Neural cell (in vitro differentiated cells): ENCODE results near the gene TSPAN7. TPM values are rescaled to one million over a fixed set of nuclear protein-coding genes. Genes with fewer than 3 reads are reported as not detected.

Source experiments
- H2AFZ ChIP-seq: fragments of 200-600, 300-800 bp; sonication (generic), shearing (Covaris generic); 2 replicates; pipeline ENCODE4 v1.6.0; 2014; ENCODE audit warnings: low read depth, mild to moderate bottlenecking, antibody characterized with exemption, low read length, moderate library complexity
- H3F3A ChIP-seq: fragments of 200-600 bp; shearing (Covaris generic); 2 replicates; pipeline ENCODE4 v1.6.1; 2016; ENCODE audit warnings: mild to moderate bottlenecking, moderate library complexity, mixed read lengths, antibody characterized with exemption, low read length; ENCODE audit not compliant: insufficient read depth, poor library complexity, severe bottlenecking
- H3K27ac ChIP-seq: fragments of 200-600, 300-800 bp; sonication (generic), shearing (Covaris generic); 2 replicates; pipeline ENCODE4 v1.5.1; 2014; ENCODE audit warnings: mild to moderate bottlenecking, low read length, moderate library complexity
- H3K27me3 ChIP-seq: fragments of 300-800, 200-600 bp; sonication (generic), shearing (Covaris generic); 2 replicates; pipeline ENCODE4 v1.6.0; 2014; ENCODE audit warnings: mild to moderate bottlenecking, low read depth, low read length, moderate library complexity; ENCODE audit not compliant: insufficient read depth
- H3K36me3 ChIP-seq: fragments of 300-800, 200-600 bp; sonication (generic), shearing (Covaris generic); 2 replicates; pipeline ENCODE4 v1.5.1; 2014; ENCODE audit warnings: mild to moderate bottlenecking, antibody characterized with exemption, low read length, moderate library complexity; ENCODE audit not compliant: insufficient read depth
- H3K4me2 ChIP-seq: fragments of 300-800, 200-600 bp; sonication (generic), shearing (Covaris generic); 2 replicates; pipeline ENCODE4 v1.6.0; 2014; ENCODE audit warnings: mild to moderate bottlenecking, low read length
- H3K4me3 ChIP-seq: fragments of 300-800, 200-600 bp; sonication (generic), shearing (Covaris generic); 2 replicates; pipeline ENCODE4 v1.5.1; 2014; ENCODE audit warnings: mild to moderate bottlenecking, low read length, moderate library complexity
- H3K79me2 ChIP-seq: fragments of 200-600 bp; shearing (Covaris generic); replicated peaks from 2 replicates; pipeline ENCODE4 v1.6.0; 2014; ENCODE audit warnings: mild to moderate bottlenecking, low read length, moderate library complexity; ENCODE audit not compliant: insufficient read depth
- H3K9ac ChIP-seq: fragments of 300-800, 200-600 bp; sonication (generic), shearing (Covaris generic); 2 replicates; pipeline ENCODE4 v1.6.1; 2016; ENCODE audit warnings: mild to moderate bottlenecking, low read length, mixed read lengths
- H3K9me2 ChIP-seq: fragments of 200-600 bp; shearing (Covaris generic); 2 replicates; pipeline ENCODE4 v1.6.1; 2016; ENCODE audit warnings: mild to moderate bottlenecking, low read length, mixed read lengths; ENCODE audit not compliant: insufficient read depth
- H3K9me3 ChIP-seq: fragments of 200-600, 300-800 bp; sonication (generic), shearing (Covaris generic); 2 replicates; pipeline ENCODE4 v1.6.1; 2016; ENCODE audit warnings: mild to moderate bottlenecking, mixed run types, low read length, moderate library complexity, mixed read lengths
- H4K20me1 ChIP-seq: fragments of 200-600 bp; shearing (Covaris generic); 2 replicates; pipeline ENCODE4 v1.6.1; 2016; ENCODE audit warnings: mild to moderate bottlenecking, mixed run types; ENCODE audit not compliant: insufficient read depth
- CTCF ChIP-seq: fragments of 450-650 bp; IDR thresholded peaks from 2 replicates; pipeline ENCODE4 v1.5.1; 2014; ENCODE audit warnings: antibody characterized with exemption, mild to moderate bottlenecking, moderate library complexity; ENCODE audit not compliant: poor library complexity, severe bottlenecking
- EP300 ChIP-seq: fragments of 450-650 bp; conservative IDR thresholded peaks from 2 replicates; pipeline ENCODE4 v1.6.1; 2014; ENCODE audit warnings: antibody characterized with exemption, mild to moderate bottlenecking, moderate library complexity; ENCODE audit not compliant: poor library complexity, severe bottlenecking
- EZH2 ChIP-seq: fragments of 200-600, 300-800 bp; shearing (Covaris generic), sonication (generic); IDR thresholded peaks from 2 replicates; pipeline ENCODE4 v1.6.1; 2014; ENCODE audit warnings: antibody characterized with exemption, low read length, borderline replicate concordance, mild to moderate bottlenecking; ENCODE audit not compliant: insufficient read depth, poor library complexity, severe bottlenecking
- MXI1 ChIP-seq: fragments of 450-650 bp; conservative IDR thresholded peaks from 2 replicates; pipeline ENCODE4 v1.6.1; 2014; ENCODE audit warnings: antibody characterized with exemption, mild to moderate bottlenecking; ENCODE audit not compliant: poor library complexity, severe bottlenecking
- POLR2AphosphoS5 ChIP-seq: IDR thresholded peaks from 2 replicates; pipeline ENCODE4 v1.6.1; 2012
- RAD21 ChIP-seq: fragments of 450-650 bp; conservative IDR thresholded peaks from 2 replicates; pipeline ENCODE4 v1.6.1; 2014; ENCODE audit warnings: antibody characterized with exemption, mild to moderate bottlenecking, moderate library complexity
- SMC3 ChIP-seq: fragments of 450-650 bp; conservative IDR thresholded peaks from 2 replicates; pipeline ENCODE4 v1.6.1; 2014; ENCODE audit warnings: antibody characterized with exemption, mild to moderate bottlenecking, moderate library complexity; ENCODE audit not compliant: poor library complexity
- TAF1 ChIP-seq: IDR thresholded peaks from 2 replicates; pipeline ENCODE4 v1.6.1; 2012; ENCODE audit warnings: low read depth
- polyA plus RNA-seq: library from polyadenylated mRNA; depleted of rRNA; stranded (reverse); fragments of >200 nt; gene quantifications from 2 replicates; pipeline ENCODE4 v1.2.3, GENCODE V29; 2014
- TF ChIP-seq, protein P1 (sequence below): IDR thresholded peaks from 2 replicates; pipeline ENCODE4 v1.6.1; 2012; ENCODE audit warnings: borderline replicate concordance

Gene TSPAN7
- polyA plus RNA-seq, 1 donor from 2014 or later = 184 TPM

DNA sequence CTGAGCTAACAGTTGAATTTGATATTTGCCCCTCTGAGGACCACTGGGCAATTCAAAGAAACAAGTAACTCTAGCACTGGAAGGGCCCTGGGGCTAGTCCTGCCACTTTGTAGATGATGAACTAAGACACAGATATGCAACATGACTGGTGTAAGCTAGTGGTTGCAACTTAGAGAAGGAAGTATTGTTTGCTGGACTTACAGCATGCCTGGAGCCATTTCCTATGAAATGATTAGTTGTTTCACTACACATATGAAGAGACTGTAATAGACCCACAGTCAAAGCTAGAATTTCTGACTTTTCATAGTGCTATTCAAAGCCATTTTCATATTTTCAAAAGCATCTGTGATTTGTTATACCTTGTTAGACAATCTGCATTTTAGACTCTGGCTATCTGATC lies 96.2 kb downstream of the TSPAN7 start:
- no peaks in the 10 kb centered on the region for H3K79me2 ChIP-seq
- H3K9me3 ChIP-seq = no peaks in the 10 kb centered on the region
- no peak overlapping the region for H3K4me2 ChIP-seq
- TF ChIP-seq SMC3 (no peak), MXI1 (no peak)
- TF ChIP-seq, protein P1, sequence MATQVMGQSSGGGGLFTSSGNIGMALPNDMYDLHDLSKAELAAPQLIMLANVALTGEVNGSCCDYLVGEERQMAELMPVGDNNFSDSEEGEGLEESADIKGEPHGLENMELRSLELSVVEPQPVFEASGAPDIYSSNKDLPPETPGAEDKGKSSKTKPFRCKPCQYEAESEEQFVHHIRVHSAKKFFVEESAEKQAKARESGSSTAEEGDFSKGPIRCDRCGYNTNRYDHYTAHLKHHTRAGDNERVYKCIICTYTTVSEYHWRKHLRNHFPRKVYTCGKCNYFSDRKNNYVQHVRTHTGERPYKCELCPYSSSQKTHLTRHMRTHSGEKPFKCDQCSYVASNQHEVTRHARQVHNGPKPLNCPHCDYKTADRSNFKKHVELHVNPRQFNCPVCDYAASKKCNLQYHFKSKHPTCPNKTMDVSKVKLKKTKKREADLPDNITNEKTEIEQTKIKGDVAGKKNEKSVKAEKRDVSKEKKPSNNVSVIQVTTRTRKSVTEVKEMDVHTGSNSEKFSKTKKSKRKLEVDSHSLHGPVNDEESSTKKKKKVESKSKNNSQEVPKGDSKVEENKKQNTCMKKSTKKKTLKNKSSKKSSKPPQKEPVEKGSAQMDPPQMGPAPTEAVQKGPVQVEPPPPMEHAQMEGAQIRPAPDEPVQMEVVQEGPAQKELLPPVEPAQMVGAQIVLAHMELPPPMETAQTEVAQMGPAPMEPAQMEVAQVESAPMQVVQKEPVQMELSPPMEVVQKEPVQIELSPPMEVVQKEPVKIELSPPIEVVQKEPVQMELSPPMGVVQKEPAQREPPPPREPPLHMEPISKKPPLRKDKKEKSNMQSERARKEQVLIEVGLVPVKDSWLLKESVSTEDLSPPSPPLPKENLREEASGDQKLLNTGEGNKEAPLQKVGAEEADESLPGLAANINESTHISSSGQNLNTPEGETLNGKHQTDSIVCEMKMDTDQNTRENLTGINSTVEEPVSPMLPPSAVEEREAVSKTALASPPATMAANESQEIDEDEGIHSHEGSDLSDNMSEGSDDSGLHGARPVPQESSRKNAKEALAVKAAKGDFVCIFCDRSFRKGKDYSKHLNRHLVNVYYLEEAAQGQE = no peak
- no peak overlapping the region for H2AFZ ChIP-seq
- no peak overlapping the region for H3K9ac ChIP-seq
- H3K4me3 ChIP-seq = no peak overlapping the region
- no peaks in the 10 kb centered on the region for H4K20me1 ChIP-seq
- no peaks in the 10 kb centered on the region for H3K9me2 ChIP-seq
- H3F3A ChIP-seq = no peaks in the 10 kb centered on the region
- no peak overlapping the region for H3K27ac ChIP-seq
- no peaks in the 10 kb centered on the region for H3K27me3 ChIP-seq
- no peaks in the 10 kb centered on the region for H3K36me3 ChIP-seq

DNA sequence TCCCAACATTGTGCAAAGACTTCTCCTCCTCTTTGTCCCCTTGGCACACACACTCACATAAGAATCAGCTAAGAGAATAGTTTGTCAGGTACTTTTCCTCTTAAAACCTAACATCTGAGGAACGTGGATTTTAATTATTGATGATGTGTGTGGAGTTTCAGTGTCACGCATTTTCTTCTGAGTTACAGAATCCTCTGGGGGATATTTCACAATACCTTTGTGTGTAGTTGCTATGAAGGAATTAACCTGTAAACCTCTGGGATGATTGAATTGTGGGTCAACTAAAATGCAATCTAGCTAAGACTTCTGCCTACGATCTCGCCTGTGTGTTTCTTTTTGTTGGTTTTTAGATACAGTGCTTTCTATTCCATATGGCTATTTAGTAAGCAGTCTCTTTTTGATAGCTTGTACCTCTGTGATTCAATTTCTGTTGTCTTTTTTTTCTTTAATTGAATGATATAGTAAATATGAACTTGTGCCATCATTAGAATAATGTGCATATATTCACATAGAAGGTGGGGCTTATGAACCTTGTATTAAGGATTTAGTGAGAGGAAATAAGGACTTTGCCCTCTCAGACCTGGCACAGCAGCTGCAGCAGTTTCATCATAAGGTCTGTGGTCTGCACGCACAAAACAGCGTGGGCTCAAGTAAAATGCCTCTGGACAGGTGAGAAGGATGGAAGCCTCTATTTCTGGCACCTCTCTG lies 99.2 kb downstream of the TSPAN7 start:
- no peaks in the 10 kb centered on the region for H4K20me1 ChIP-seq

GRCh38 chrX:38661103-38661441 lies 99.7 kb downstream of the TSPAN7 start:
- Histone ChIP-seq H3K9ac (no peak overlapping the region), H3K27ac (no peak overlapping the region), H3K79me2 (no peaks in the 10 kb centered on the region), H3F3A (no peaks in the 10 kb centered on the region), H3K36me3 (no peaks in the 10 kb centered on the region), H3K4me3 (no peak overlapping the region), H3K4me2 (no peak overlapping the region), H2AFZ (no peak overlapping the region), H3K27me3 (no peaks in the 10 kb centered on the region), H3K9me3 (no peaks in the 10 kb centered on the region), H3K9me2 (no peaks in the 10 kb centered on the region), H4K20me1 (no peaks in the 10 kb centered on the region)
- TF ChIP-seq, protein P1 = no peak
- TF ChIP-seq SMC3 (no peak), EP300 (no peak), RAD21 (no peak), MXI1 (no peak), EZH2 (no peak), POLR2AphosphoS5 (no peak), CTCF (no peak), TAF1 (no peak)

More for the DNA sequence above, 99.2 kb downstream of the TSPAN7 start:
- no peak overlapping the region for H2AFZ ChIP-seq
- TF ChIP-seq TAF1 = no peak
- no peak for TF ChIP-seq RAD21
- H3K9me2 ChIP-seq = no peaks in the 10 kb centered on the region
- H3K79me2 ChIP-seq = no peaks in the 10 kb centered on the region
- no peaks in the 10 kb centered on the region for H3K27me3 ChIP-seq
- H3K4me2 ChIP-seq = no peak overlapping the region
- no peaks in the 10 kb centered on the region for H3F3A ChIP-seq
- no peak overlapping the region for H3K27ac ChIP-seq
- H3K9me3 ChIP-seq = no peaks in the 10 kb centered on the region
- H3K36me3 ChIP-seq = no peaks in the 10 kb centered on the region
- no peak overlapping the region for H3K9ac ChIP-seq
- H3K4me3 ChIP-seq = no peak overlapping the region
